ENCODE measurements around the gene OMA1.

The OMA1 gene

DNA sequence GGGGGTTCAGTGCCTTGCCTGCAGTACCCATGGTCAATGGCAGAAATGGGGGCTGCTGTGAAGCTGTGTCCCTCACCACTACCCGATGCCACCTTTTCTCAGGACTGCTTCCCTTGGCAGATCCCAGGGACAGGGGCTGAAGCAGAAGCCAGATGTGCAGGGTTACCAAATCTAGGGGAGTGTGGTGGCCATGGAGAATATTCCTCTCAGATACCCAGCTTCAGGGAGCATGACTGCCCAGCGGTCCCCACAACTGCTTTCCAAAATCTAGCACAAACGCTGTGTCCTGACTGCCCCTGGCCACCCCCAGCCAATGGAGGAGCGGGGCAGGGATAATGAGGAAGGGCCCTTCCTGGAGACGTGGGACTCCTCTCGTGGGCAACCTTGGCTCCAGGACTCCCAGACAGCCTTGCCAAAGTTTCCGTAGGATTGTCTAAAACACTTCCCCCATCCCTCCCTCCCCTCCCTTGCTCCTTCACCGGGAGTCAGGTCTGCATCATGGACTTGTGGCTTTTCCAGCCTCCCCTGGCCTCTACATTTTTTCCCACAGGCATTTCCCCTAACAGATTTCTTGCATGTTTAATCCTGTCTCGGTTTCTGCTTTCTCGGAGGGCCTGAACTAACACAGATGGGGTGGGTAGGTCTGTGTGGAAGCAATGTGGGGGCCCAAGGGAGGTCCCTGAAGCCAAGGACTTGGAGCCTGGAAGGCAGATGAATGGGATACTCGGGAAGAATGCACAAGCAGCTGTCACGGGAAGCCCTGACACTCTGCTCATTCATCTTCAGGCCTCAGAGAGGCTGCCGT is 80.5 kb downstream of the OMA1 start:
- in situ Hi-C loops (cut with HindIII; ENCODE audit: low sequenced_read_pairs): no loop called here

- in situ Hi-C loops (cut with HindIII; ENCODE audit: low sequenced_read_pairs): no loop called here
Measured at GRCh38 chr1:58465176-58465575, 81.3 kb downstream of the OMA1 start.

DNA sequence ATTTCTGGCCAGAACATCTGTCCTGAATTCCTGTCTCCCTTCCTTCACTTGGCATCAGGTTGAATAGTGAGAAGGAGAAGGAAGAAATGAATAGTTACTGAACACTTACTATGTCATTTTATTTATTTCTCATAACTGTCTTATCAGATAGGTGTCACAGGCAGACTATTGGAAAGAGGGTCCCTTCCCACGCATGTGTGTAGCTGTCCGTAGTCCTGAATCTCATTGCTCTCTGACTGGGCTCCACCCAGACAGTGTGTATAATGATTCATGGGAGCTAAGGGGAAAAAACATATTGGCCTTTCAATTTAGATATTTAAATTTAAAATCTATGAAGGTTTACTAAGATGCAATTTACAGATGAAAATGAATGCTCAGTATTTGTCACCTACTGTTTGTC is 86.1 kb downstream of the OMA1 start:
- in situ Hi-C loops (cut with HindIII; ENCODE audit: low sequenced_read_pairs): no loop called here

DNA sequence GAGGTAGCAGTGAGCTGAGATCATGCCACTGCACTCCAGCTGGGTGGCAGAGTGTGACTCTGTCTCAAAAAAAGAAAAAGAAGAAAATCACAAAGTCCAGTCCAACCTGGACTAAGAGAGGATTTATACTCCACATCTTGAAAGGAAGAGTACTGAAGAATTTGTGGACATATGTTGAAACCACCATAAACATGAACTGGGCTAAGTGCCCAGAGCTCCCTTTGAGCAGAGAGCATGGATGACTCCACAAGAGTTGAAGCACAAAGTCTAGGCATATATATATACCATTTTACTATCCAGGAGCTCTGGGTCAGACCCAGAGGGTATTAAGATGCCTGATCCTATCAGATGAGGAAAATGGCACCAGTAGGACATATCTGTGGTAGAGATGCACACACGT is 86.6 kb downstream of the OMA1 start:
- in situ Hi-C loops (cut with HindIII; ENCODE audit: low sequenced_read_pairs): no loop called here

DNA sequence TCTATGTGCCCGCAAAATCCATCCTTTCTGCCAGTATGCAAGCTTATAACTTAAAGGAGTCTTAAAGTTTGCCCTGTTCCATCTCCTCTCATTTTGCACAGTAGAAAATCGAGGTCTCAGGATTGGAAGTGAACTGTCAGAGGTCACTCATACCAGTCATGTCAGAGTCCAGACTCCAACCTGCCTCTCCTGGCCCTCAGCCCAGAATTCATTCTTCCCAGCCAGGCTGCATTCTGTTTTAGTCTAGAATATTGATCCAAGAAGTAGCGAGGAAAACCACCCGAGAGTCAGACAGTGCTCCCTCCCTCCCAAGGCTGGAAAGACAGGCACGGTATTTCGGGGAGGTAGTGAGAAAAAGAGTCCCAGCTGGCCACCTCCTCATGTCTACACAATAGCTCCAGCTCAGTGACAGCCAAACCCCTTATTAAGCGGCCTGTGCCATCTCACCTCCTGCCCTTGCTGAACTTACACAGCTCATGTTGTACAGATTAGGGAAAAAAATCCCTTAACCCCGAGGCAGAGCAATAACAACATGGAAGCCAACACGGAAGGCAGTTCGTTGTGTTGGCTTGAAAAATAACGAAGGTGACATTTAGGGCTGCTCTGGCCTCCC is 89.4 kb downstream of the OMA1 start:
- in situ Hi-C loops (cut with HindIII; ENCODE audit: low sequenced_read_pairs): no loop called here

DNA sequence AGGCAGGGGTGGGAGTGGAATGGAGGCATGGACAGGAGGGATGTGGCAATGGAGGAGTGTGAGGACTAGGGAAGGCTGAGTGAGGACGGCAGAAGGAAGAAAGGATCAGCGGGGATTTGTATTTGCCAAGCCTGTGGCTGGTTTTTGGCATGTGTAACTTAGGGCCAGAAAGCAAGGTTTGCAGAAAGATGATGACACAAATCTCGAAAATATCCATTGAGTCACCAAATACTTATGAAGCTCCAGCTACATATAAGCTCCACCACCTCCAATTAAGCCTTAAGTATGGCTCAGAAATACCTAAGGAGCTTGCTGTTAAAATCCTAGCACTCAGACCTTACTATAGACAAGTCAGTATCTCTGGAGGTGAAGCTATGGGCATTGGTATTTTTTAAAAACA is 90.1 kb downstream of the OMA1 start:
- in situ Hi-C loops (cut with HindIII; ENCODE audit: low sequenced_read_pairs): no loop called here

- in situ Hi-C loops (cut with HindIII; ENCODE audit: low sequenced_read_pairs): no loop called here
Measured at GRCh38 chr1:58454807-58455206, 91.7 kb downstream of the OMA1 start.

- in situ Hi-C loops (cut with HindIII; ENCODE audit: low sequenced_read_pairs): no loop called here
Measured at GRCh38 chr1:58454385-58454784, 92.1 kb downstream of the OMA1 start.

DNA sequence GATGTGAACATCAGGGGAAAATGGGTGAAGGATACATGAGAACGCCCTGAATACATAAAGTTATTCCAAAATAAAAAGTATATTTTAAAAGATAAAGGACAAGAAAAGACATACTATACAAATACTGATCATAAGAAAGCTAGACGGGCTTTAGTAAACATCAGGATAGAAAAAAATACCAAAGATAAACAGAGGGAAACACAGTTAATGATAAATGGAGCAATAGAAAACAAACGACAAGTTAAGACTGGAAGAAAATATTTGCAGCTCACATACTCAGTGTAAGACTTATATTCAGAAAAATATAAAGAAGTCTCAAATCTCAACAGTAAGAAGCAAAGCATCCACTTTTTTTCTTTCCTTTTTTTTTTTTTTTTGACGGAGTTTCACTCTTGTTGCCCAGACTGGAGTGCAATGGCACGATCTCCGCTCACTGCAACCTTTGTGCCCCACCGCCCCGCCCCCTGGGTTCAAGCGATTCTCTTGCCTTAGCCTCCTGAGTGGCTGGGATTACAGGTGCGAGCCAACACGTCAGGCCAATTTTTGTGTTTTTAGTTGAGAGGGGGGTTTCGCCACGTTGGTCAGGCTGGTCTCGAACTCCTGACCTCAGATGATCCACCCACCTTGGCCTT is 94.8 kb downstream of the OMA1 start:
- in situ Hi-C loops (cut with HindIII; ENCODE audit: low sequenced_read_pairs): no loop called here

DNA sequence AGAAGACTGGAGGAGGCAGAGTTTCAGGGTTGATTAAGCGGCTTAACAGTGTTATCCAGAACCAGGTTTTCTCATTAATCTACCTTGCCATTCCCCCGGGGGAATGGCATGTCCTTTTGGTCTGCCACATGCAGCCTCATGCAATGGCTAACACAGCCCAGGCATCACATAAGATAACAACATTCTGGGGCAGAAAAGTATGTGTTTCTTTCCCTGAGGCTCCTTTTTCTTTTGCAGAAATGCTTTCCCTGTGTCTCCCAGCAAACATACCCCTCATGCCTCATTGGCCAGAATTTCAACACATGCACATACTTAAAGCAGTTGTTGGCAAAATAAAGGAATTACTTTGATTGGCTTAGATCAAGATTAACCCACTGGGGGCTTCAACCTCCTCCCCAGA is 98.6 kb downstream of the OMA1 start:
- in situ Hi-C loops (cut with HindIII; ENCODE audit: low sequenced_read_pairs): no loop called here

DNA sequence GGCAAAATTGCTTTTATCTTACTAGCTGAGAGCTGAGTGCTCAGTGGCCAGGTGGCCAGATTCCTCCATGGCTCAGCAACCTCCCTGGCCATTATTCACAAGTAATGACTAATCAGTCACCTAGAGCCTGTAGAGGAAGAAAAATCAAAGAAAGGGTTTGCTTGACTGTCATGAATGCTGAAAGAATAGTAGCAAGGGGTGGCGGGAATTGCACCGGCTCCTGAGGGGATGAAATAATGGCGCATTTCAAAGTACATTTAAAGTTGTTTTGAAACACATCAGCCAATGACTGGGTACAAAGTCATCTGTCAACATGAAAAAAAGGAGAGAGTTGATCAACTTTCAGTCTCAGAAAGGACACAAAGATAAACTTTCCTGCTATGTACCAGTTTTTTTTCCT is 99.5 kb downstream of the OMA1 start:
- in situ Hi-C loops (cut with HindIII; ENCODE audit: low sequenced_read_pairs): no loop called here

DNA sequence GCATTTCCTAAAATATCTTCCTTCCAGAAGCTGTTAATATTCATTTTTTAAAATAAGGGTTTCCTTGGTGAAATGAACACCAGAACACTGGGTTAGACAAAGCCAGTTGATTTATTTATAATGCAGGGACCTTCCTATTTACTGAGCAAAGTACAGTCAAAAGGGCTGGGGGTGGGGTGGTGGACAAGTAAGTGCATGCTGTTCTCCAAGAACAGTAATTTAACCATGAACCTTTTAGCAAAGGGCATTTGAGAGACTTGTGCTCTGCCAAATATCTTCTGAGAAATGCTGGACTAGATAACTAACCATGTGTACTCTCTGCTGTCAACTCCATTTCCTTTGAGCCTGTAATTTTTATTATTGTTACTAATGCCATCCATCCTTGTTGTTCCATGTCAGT is 100.2 kb downstream of the OMA1 start:
- in situ Hi-C loops (cut with HindIII; ENCODE audit: low sequenced_read_pairs): no loop called here

DNA sequence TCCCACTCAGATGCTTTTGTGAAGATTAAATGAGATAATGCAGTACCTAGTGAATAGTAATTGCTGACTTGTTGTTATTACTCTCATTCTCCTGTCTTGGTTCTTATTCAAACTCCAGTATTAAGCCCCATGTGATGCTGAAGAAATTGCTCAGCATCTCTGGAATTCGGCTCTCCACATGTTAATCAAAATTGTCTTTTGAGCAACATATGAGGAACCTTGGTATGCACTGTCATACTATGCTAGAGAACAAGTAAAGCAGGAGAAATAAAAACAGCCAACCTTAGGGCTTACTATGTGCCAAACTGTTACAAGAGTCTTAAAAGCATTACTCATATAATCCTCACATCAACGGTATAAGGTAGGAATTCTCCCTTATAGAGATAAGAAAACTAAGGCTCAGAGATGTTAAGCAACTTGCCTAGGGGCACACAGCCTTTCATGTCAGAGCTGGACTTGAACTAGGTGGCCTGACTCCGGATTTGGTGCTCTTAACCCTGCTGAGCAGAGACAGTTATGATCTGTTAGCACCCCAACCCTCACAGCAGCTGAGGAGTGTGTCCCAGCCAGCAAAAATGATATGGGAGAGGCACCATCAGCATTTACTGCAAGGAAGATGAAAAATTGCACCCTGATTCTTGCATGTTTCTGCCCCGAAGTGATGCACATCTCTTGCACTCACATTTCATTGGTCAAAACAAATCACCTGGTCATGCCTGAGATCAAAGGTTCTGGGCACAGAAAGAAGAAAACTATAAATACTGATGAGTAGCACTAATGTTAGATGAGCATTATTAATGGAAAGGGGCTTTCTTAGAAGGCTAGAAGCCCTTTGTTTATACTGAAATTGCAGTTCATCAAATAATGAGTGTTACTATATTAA is 102.3 kb downstream of the OMA1 start:
- in situ Hi-C loops (cut with HindIII; ENCODE audit: low sequenced_read_pairs): no loop called here

DNA sequence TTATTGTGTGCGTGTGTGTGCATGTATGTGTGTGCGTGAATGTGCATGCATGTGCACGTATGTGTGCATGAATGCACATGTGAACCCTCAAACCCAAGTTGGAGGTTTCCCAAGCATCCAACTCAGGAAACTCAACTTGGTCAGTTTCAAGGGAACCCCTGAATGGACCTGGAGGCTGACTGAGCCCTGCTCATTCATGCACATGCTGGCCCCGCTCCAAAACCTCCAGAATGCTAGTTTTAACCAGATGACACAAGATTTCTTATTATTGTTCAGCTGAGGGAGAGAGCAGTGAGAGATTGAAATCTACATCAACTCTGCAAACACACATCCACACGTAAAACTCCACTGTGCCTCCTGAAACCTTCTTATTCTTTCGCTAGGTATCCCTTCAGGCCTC is 104.4 kb downstream of the OMA1 start:
- in situ Hi-C loops (cut with HindIII; ENCODE audit: low sequenced_read_pairs): no loop called here

DNA sequence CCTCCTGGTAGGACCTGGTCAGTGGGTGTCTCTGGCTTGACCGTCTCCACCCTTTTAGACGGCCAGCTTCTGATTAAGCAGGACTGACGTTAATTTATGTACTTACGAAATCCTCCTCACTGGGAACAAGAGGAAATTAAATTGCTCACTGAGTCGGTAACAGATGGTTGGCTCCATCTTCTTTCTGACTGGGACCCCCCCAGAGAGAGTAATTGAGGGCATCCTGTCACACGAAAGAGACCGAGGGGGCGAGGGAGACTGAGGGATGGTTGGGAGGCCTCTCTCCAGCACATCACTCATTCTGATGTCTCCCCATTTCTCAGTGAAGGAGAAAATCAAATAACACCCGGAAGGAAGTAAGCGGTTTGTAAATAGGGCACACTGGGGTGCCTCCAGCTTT is 104.8 kb downstream of the OMA1 start:
- in situ Hi-C loops (cut with HindIII; ENCODE audit: low sequenced_read_pairs): no loop called here

- in situ Hi-C loops (cut with HindIII; ENCODE audit: low sequenced_read_pairs): no loop called here
Measured at GRCh38 chr1:58440696-58441095, 105.8 kb downstream of the OMA1 start.

GRCh38 chr1:58439946-58440345 is 106.6 kb downstream of the OMA1 start:
- in situ Hi-C loops (cut with HindIII; ENCODE audit: low sequenced_read_pairs): no loop called here

- in situ Hi-C loops (cut with HindIII; ENCODE audit: low sequenced_read_pairs): no loop called here
Measured at GRCh38 chr1:58438468-58438867, 108.1 kb downstream of the OMA1 start.

- in situ Hi-C loops (cut with HindIII; ENCODE audit: low sequenced_read_pairs): no loop called here
Measured at GRCh38 chr1:58437623-58438022, 108.9 kb downstream of the OMA1 start.

DNA sequence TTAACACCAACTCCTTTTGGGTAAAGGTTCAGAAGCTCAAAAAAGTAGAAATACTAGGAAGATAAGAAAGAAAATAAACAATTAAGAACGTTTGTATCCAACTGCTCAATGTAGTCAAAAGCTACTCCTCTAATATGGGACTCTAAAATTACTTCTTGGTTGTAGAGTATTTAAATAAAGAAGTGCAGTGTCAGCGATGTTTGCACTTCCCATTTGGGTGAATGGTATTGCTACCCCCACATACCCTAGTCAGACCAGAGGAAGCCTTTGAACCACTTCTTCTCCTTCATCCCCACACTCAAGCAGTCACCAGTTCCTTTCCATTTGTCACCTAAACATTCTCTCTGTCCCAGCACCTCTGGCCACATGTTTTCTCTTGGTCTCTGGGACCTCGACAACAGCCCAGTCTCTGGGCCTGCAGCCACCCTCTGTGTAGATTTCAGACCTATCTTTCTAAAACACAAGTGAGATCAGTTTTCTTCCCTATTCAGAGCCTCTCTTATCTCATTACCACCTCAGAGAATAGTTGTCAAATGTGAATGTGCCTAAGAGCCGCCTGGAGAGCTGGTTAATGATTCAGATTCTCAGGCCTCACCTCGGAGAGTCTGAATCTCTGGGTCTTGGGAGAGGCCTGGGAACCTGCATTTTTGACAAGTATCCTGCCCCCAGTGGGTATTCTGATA is 109.8 kb downstream of the OMA1 start:
- in situ Hi-C loops (cut with HindIII; ENCODE audit: low sequenced_read_pairs): no loop called here

DNA sequence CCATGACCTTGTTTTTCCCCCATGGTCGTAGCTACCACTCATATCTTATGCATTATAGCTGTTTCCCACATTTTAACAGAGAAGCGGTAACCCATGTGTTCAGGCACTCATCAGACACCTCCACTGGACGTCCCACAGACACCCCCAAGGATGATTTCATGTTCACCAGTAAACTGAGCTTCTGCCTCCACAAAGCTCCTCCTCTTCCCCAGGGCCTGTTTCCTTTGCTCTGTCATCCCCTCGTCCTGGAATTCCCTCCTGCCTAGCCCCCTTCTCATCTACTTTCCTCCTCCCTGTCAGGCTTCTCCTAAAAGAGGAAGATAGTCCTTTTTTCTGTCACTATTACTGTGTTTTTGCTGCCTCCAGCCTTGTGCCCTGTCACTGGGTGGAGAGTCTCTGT is 111.2 kb downstream of the OMA1 start:
- in situ Hi-C loops (cut with HindIII; ENCODE audit: low sequenced_read_pairs): no loop called here

All from endothelial cell of hepatic sinusoid (primary cell).